HepG2 (cell line): ENCODE measurements around the gene OPRL1.

ENCODE experiments used
- HIVEP1 ChIP-seq: sonication (generic); formaldehyde crosslinking; IDR thresholded peaks from 2 replicates; pipeline ENCODE4 v1.4.0; 2020; ENCODE audit warnings: mild to moderate bottlenecking, missing genetic modification reagents
- JUNB ChIP-seq: sonication (generic); formaldehyde crosslinking; IDR thresholded peaks from 2 replicates; pipeline ENCODE4 v1.8.0; 2022; ENCODE audit warnings: missing genetic modification reagents, mild to moderate bottlenecking, borderline replicate concordance
- MXI1 ChIP-seq: IDR thresholded peaks from 3 replicates; pipeline ENCODE4 v1.6.1; 2012; ENCODE audit warnings: low read depth, low read length, inconsistent platforms, borderline replicate concordance
- POLR2A ChIP-seq, 2 experiments: IDR thresholded peaks; 2 replicates each; pipeline ENCODE4 v1.6.1; 2011; ENCODE audit warnings: low read depth in 2 of 2, low read length in 2 of 2, mild to moderate bottlenecking in 1 of 2, moderate library complexity in 1 of 2; ENCODE audit not compliant: insufficient read depth in 1 of 2
- RFX5 ChIP-seq: IDR thresholded peaks from 2 replicates; pipeline ENCODE4 v1.6.1; 2011; ENCODE audit warnings: low read depth, low read length, improper control_type of control experiment
- STAT6 ChIP-seq: sonication (generic); formaldehyde crosslinking; IDR thresholded peaks from 2 replicates; pipeline ENCODE4 v1.4.0; 2020; ENCODE audit warnings: missing genetic modification reagents, mild to moderate bottlenecking, borderline replicate concordance
- TAF1 ChIP-seq: sonication (generic); formaldehyde crosslinking; IDR thresholded peaks from 2 replicates; pipeline ENCODE4 v1.4.0; 2020; ENCODE audit warnings: missing genetic modification reagents
- ZNF121 ChIP-seq: sonication (generic); formaldehyde crosslinking; IDR thresholded peaks from 2 replicates; pipeline ENCODE4 v1.5.0; 2020; ENCODE audit warnings: mild to moderate bottlenecking, missing genetic modification reagents
- ZNF280B ChIP-seq: sonication (generic); formaldehyde crosslinking; IDR thresholded peaks from 2 replicates; pipeline ENCODE4 v1.5.0; 2020; ENCODE audit warnings: missing genetic modification reagents, mild to moderate bottlenecking, borderline replicate concordance
- ZNF282 ChIP-seq: fragments of 450-650 bp; IDR thresholded peaks from 2 replicates; pipeline ENCODE4 v1.6.1; 2018; ENCODE audit not compliant: partially characterized antibody
- ZNF33A ChIP-seq: sonication (generic); formaldehyde crosslinking; IDR thresholded peaks from 2 replicates; pipeline ENCODE4 v1.5.1; 2020; ENCODE audit warnings: missing genetic modification reagents, mild to moderate bottlenecking, moderate library complexity, borderline replicate concordance

- no peak for TF ChIP-seq ZNF280B (CRISPR knock-in tag)
- no peak for TF ChIP-seq ZNF121
- no peak for TF ChIP-seq MXI1
- TF ChIP-seq STAT6 (CRISPR knock-in tag), result no peak
- TF ChIP-seq ZNF33A (CRISPR knock-in tag), result no peak
- no peak for TF ChIP-seq TAF1
- no peak for TF ChIP-seq ZNF282
- 0 out of 2 replicates have a peak, but pooled peaks have one; percentile 34 for TF ChIP-seq HIVEP1 (CRISPR knock-in tag)
- TF ChIP-seq RFX5, result no peak
- TF ChIP-seq POLR2A (IDR thresholded peaks at IDR 0.05; ENCODE audit: insufficient read depth in 1 of 2, low read depth in 2 of 2, low read length in 2 of 2), result no peak
- no peak for TF ChIP-seq JUNB
Measured at GRCh38 chr20:64131406-64131805, 51.5 kb downstream of the OPRL1 start.
